Sigmoid colon (tissue), 7 donors: ENCODE data around the gene EPOP. TPM values are rescaled to one million over a fixed set of nuclear protein-coding genes. Genes with fewer than 3 reads are reported as not detected.

Experiments
- DNase-seq: peaks from one replicate; pipeline ENCODE4 v3.0.0-alpha.2; 2019
- H3K27ac ChIP-seq, 4 donors: fragments of 200-600 bp; sonication (generic); one replicate each; pipeline ENCODE4 v1.5.1; 2016 to 2019; ENCODE audit warnings: mild to moderate bottlenecking in 1 of 4
- H3K27me3 ChIP-seq, 3 donors: fragments of 200-600 bp; sonication (generic); one replicate each; pipeline ENCODE4 v1.5.1; 2019; ENCODE audit warnings: mild to moderate bottlenecking in 1 of 3
- H3K36me3 ChIP-seq, 4 donors: fragments of 200-600 bp; sonication (generic); one replicate each; pipeline ENCODE4 v1.5.1; 2016 to 2019
- H3K4me1 ChIP-seq, 4 donors: fragments of 200-600 bp; sonication (generic); one replicate each; pipeline ENCODE4 v1.5.1; 2017 to 2019
- H3K4me3 ChIP-seq, 4 donors: fragments of 200-600 bp; sonication (generic); one replicate each; pipeline ENCODE4 v1.5.1; 2017 to 2019; ENCODE audit warnings: mild to moderate bottlenecking in 2 of 4, moderate library complexity in 1 of 4
- H3K9me3 ChIP-seq, 4 donors: fragments of 200-600 bp in 3 of 4; sonication (generic) in 3 of 4; one replicate each; pipeline versions ENCODE4 v1.5.1 to v1.6.1; 2013 to 2019
- CTCF ChIP-seq, 4 experiments: fragments of 450-650 bp in 3 of 4; fragments of 200-600 bp in 1 of 4; IDR thresholded peaks; one replicate each; pipeline ENCODE4 v1.5.1; 2016 to 2019; ENCODE audit warnings: antibody characterized with exemption in 4 of 4, mild to moderate bottlenecking in 3 of 4, moderate library complexity in 2 of 4
- EP300 ChIP-seq, 4 donors: sonication (generic); formaldehyde crosslinking; IDR thresholded peaks; one replicate each; pipeline ENCODE4 v1.6.1; 2017; ENCODE audit warnings: antibody characterized with exemption in 4 of 4
- POLR2A ChIP-seq, 2 donors: fragments of 450-650 bp; IDR thresholded peaks; one replicate each; pipeline ENCODE4 v1.6.1; 2016; ENCODE audit warnings: antibody characterized with exemption in 2 of 2, mild to moderate bottlenecking in 2 of 2, moderate library complexity in 2 of 2
- POLR2AphosphoS5 ChIP-seq, 4 donors: sonication (generic); formaldehyde crosslinking; IDR thresholded peaks; one replicate each; pipeline ENCODE4 v1.6.1; 2017; ENCODE audit warnings: antibody characterized with exemption in 4 of 4
- WGBS, 2 donors: extraction: QIAGEN DNeasy Blood & Tissue Kit; methylation state at CpG; one replicate each; pipeline ENCODE4 v1.1.7; 2013; 5-methylcytosine and 5-hydroxymethylcytosine counted together
- intact Hi-C: fragments of 100-400 bp; cut with DNase I; formaldehyde crosslinking; loops from one replicate; pipeline ENCODE4 v1.15.1; 2023
- polyA plus RNA-seq, 3 donors: library from polyadenylated mRNA; stranded (reverse); fragments of 200-250 nt; gene quantifications; one replicate each; pipeline ENCODE4 v1.2.3, GENCODE V29; 2013
- total RNA-seq, 4 donors: library from RNA; depleted of rRNA; stranded (reverse); fragments of >200 nt; gene quantifications; one replicate each; pipeline ENCODE4 v1.1.0, GENCODE V29; 2016
- donor health status: healthy with polysubstance abuse.
- donor health status: Bipolar disorder and iron deficiency.
- donor health status: healthy.

The EPOP gene
- total and polyA plus RNA-seq, 7 donors: 0.36 to 2.8 (median 2.0) TPM; not detected in 2

GRCh38 chr17:38705803-38706504 is 31.2 kb upstream of the EPOP start:
- H3K36me3 ChIP-seq: peaks cover 0 to 40% (median 14%) of the 10 kb centered on the region in 4 donors
- 1% methylated on average over 38 of the region's 38 CpGs for WGBS, 2 donors
- peak overlapping the region; percentile 81 to 98 (median 96) for H3K4me3 ChIP-seq
- peak in 2 of 4 donors; percentile 33 to 35 for TF ChIP-seq POLR2AphosphoS5 (IDR thresholded peaks at IDR 0.05)
- no peak for TF ChIP-seq CTCF (IDR thresholded peaks at IDR 0.05)
- TF ChIP-seq EP300 (IDR thresholded peaks at IDR 0.05): no peak
- no peak for TF ChIP-seq POLR2A (IDR thresholded peaks at IDR 0.05)
- H3K9me3 ChIP-seq: no peaks in the 10 kb centered on the region
- no peaks in the 10 kb centered on the region for H3K27me3 ChIP-seq
- peak overlapping the region; percentile 92 to 99 (median 96) for H3K27ac ChIP-seq
- H3K4me1 ChIP-seq: peaks cover 0 to 53% (median 32%) of the 10 kb centered on the region in 4 donors
- intact Hi-C loops: loop anchor here (2.0 kb wide), 2 partner anchors 23 to 29 kb away; no protein-coding TSS in a partner anchor
- DNase-seq: peak; percentile 87

- H3K27ac ChIP-seq: peak overlapping the region; percentile 92 to 99 (median 96)
- TF ChIP-seq POLR2AphosphoS5 (IDR thresholded peaks at IDR 0.05) (no peak), CTCF (IDR thresholded peaks at IDR 0.05) (no peak), EP300 (IDR thresholded peaks at IDR 0.05) (no peak), POLR2A (IDR thresholded peaks at IDR 0.05) (no peak)
- peak overlapping the region; percentile 81 to 98 (median 96) for H3K4me3 ChIP-seq
- intact Hi-C loops: loop anchor here (2.0 kb wide), 1 partner anchor 29 kb away; no protein-coding TSS in a partner anchor
- H3K4me1 ChIP-seq: peaks cover 0 to 53% (median 33%) of the 10 kb centered on the region in 4 donors
- no peaks in the 10 kb centered on the region for H3K9me3 ChIP-seq
- peaks cover 0 to 36% (median 13%) of the 10 kb centered on the region in 4 donors for H3K36me3 ChIP-seq
- DNase-seq: no peak
- 0% methylated on average over 30 to 31 of the region's 32 CpGs for WGBS, 2 donors
- no peaks in the 10 kb centered on the region for H3K27me3 ChIP-seq
Observed at GRCh38 chr17:38705523-38705802, 30.7 kb upstream of the EPOP start.

- DNase-seq: peak; percentile 91
- Histone ChIP-seq H3K27me3 (no peaks in the 10 kb centered on the region), H3K4me3 (peak within 1 kb of the TSS; percentile 81 to 98 (median 96)), H3K9me3 (no peaks in the 10 kb centered on the region), H3K36me3 (peaks cover 0 to 30% (median 10%) of the 10 kb centered on the region in 4 donors), H3K27ac (peak within 1 kb of the TSS; percentile 92 to 99 (median 96)), H3K4me1 (peaks cover 0 to 53% (median 33%) of the 10 kb centered on the region in 4 donors)
- WGBS, 2 donors: 1% methylated on average over 100 of the region's 100 CpGs
- intact Hi-C loops: loop anchor here (2.0 kb wide), 1 partner anchor 28 kb away; no protein-coding TSS in a partner anchor
- no peak for TF ChIP-seq CTCF (IDR thresholded peaks at IDR 0.05)
- peak in 3 of 4 donors; percentile 47 to 73 (median 57) for TF ChIP-seq POLR2AphosphoS5 (IDR thresholded peaks at IDR 0.05)
- TF ChIP-seq EP300 (IDR thresholded peaks at IDR 0.05): no peak
- TF ChIP-seq POLR2A (IDR thresholded peaks at IDR 0.05): no peak
Observed at GRCh38 chr17:38704606-38705522, 30.1 kb upstream of the EPOP start, which contains the start of gene MLLT6. TSS of gene MLLT6 (plus strand) at chr17:38705273. CDS start at chr17:38705633, 360 bp downstream.

- H3K27me3 ChIP-seq: no peaks in the 10 kb centered on the region
- TF ChIP-seq EP300 (IDR thresholded peaks at IDR 0.05): peak in 1 of 4 donors; percentile 21
- peak; percentile 37 to 63 (median 51) for TF ChIP-seq POLR2AphosphoS5 (IDR thresholded peaks at IDR 0.05)
- peak; percentile 35 to 52 for TF ChIP-seq POLR2A (IDR thresholded peaks at IDR 0.05)
- TF ChIP-seq CTCF (IDR thresholded peaks at IDR 0.05): no peak
- H3K36me3 ChIP-seq: peaks cover 0 to 21% (median 5%) of the 10 kb centered on the region in 4 donors
- peaks cover 0 to 53% (median 33%) of the 10 kb centered on the region in 4 donors for H3K4me1 ChIP-seq
- peak overlapping the region; percentile 92 to 99 (median 96) for H3K27ac ChIP-seq
- H3K9me3 ChIP-seq: no peaks in the 10 kb centered on the region
- intact Hi-C loops: loop anchor here (2.0 kb wide), 1 partner anchor 27 kb away; no protein-coding TSS in a partner anchor
- 1% methylated on average over 50 of the region's 50 CpGs for WGBS, 2 donors
- peak; percentile 90 for DNase-seq
- H3K4me3 ChIP-seq: peak overlapping the region; percentile 74 to 98 (median 96)
Observed at GRCh38 chr17:38703742-38704605, 29.2 kb upstream of the EPOP start.
